Mesenchymal stem cell (in vitro differentiated cells and primary cell): Measurements from ENCODE around the gene SP2.

Experiments used
- DNase-seq: peaks from one replicate; pipeline ENCODE4 v3.0.0-alpha.2; 2013
- H2AFZ ChIP-seq: one replicate; pipeline ENCODE4 v1.6.1; 2013; ENCODE audit warnings: low read depth, mild to moderate bottlenecking, control low read depth, inconsistent platforms, low read length, moderate library complexity
- H2AK5ac ChIP-seq: 2 replicates; pipeline ENCODE4 v1.6.1; 2013; ENCODE audit warnings: low read length, moderate library complexity, mild to moderate bottlenecking, inconsistent platforms; ENCODE audit not compliant: severe bottlenecking
- H2BK120ac ChIP-seq: one replicate; pipeline ENCODE4 v1.6.1; 2013; ENCODE audit warnings: low read depth, mild to moderate bottlenecking, inconsistent platforms, low read length, moderate library complexity
- H2BK12ac ChIP-seq, 2 experiments: one replicate each; pipeline ENCODE4 v1.6.1; 2013; ENCODE audit warnings: inconsistent platforms in 2 of 2, low read length in 2 of 2, mild to moderate bottlenecking in 2 of 2, moderate library complexity in 2 of 2, control low read depth in 1 of 2
- H2BK15ac ChIP-seq: one replicate; pipeline ENCODE4 v1.6.1; 2013; ENCODE audit warnings: mild to moderate bottlenecking, low read depth, inconsistent platforms; ENCODE audit not compliant: poor library complexity, severe bottlenecking
- H2BK5ac ChIP-seq: 2 replicates; pipeline ENCODE4 v1.6.1; 2013; ENCODE audit warnings: low read depth, mild to moderate bottlenecking, low read length, control low read depth, inconsistent platforms; ENCODE audit not compliant: poor library complexity, severe bottlenecking
- H3K14ac ChIP-seq, 2 experiments: one replicate each; pipeline ENCODE4 v1.6.1; 2013; ENCODE audit warnings: inconsistent platforms in 2 of 2, low read length in 2 of 2, control low read depth in 1 of 2, mild to moderate bottlenecking in 1 of 2, moderate library complexity in 1 of 2
- H3K18ac ChIP-seq, 2 experiments: one replicate each; pipeline ENCODE4 v1.6.1; 2013; ENCODE audit warnings: inconsistent platforms in 2 of 2, low read length in 2 of 2, control low read depth in 1 of 2, low read depth in 1 of 2, mild to moderate bottlenecking in 1 of 2
- H3K23ac ChIP-seq, 2 experiments: one replicate each; pipeline ENCODE4 v1.6.1; 2013; ENCODE audit warnings: inconsistent platforms in 2 of 2, low read length in 2 of 2, mild to moderate bottlenecking in 2 of 2, moderate library complexity in 2 of 2, control low read depth in 1 of 2
- H3K27ac ChIP-seq: 2 replicates; pipeline ENCODE4 v1.5.1; 2013; ENCODE audit warnings: mild to moderate bottlenecking, moderate library complexity, low read length, control low read depth, inconsistent platforms; ENCODE audit not compliant: poor library complexity, severe bottlenecking
- H3K27me3 ChIP-seq, 2 experiments: 2 replicates each; pipeline versions ENCODE4 v1.6.1 to v1.7.0; 2013; ENCODE audit warnings: low read length in 2 of 2, mild to moderate bottlenecking in 2 of 2, moderate library complexity in 2 of 2, control low read depth in 1 of 2, inconsistent platforms in 1 of 2; ENCODE audit not compliant: control insufficient read depth in 1 of 2, insufficient read depth in 1 of 2
- H3K36me3 ChIP-seq, 2 experiments: 2 replicates each; pipeline versions ENCODE4 v1.6.1 to v1.7.0; 2013; ENCODE audit warnings: low read length in 2 of 2, control low read depth in 1 of 2, inconsistent platforms in 1 of 2, low read depth in 1 of 2, mild to moderate bottlenecking in 1 of 2; ENCODE audit not compliant: insufficient read depth in 2 of 2, control insufficient read depth in 1 of 2
- H3K4ac ChIP-seq, 2 experiments: one replicate each; pipeline ENCODE4 v1.6.1; 2013; ENCODE audit warnings: inconsistent platforms in 2 of 2, low read length in 2 of 2, mild to moderate bottlenecking in 2 of 2, moderate library complexity in 2 of 2, control low read depth in 1 of 2, low read depth in 1 of 2
- H3K4me1 ChIP-seq: 2 replicates; pipeline ENCODE4 v1.6.1; 2013; ENCODE audit warnings: low read depth, low read length, control low read depth; ENCODE audit not compliant: control insufficient read depth, insufficient read depth
- H3K4me2 ChIP-seq: 2 replicates; pipeline ENCODE4 v1.6.1; 2013; ENCODE audit warnings: low read length, mild to moderate bottlenecking, inconsistent platforms; ENCODE audit not compliant: poor library complexity, severe bottlenecking
- H3K4me3 ChIP-seq, 2 experiments: 2 replicates each; pipeline versions ENCODE4 v1.5.1 to v1.7.0; 2013; ENCODE audit warnings: low read length in 2 of 2, mild to moderate bottlenecking in 2 of 2, control low read depth in 1 of 2, low read depth in 1 of 2; ENCODE audit not compliant: insufficient read depth in 1 of 2
- H3K79me1 ChIP-seq: replicated peaks from 2 replicates; pipeline ENCODE4 v1.6.1; 2013; ENCODE audit warnings: mild to moderate bottlenecking, control low read depth, low read length, inconsistent platforms; ENCODE audit not compliant: poor library complexity, severe bottlenecking
- H3K9ac ChIP-seq: 2 replicates; pipeline ENCODE4 v1.7.0; 2013; ENCODE audit warnings: mild to moderate bottlenecking, low read length, moderate library complexity
- H3K9me3 ChIP-seq: 2 replicates; pipeline ENCODE4 v1.7.0; 2013; ENCODE audit warnings: mild to moderate bottlenecking, low read length; ENCODE audit not compliant: control insufficient read depth
- H4K8ac ChIP-seq: one replicate; pipeline ENCODE4 v1.6.1; 2013; ENCODE audit warnings: inconsistent platforms, mild to moderate bottlenecking, low read length, moderate library complexity
- H4K91ac ChIP-seq: one replicate; pipeline ENCODE4 v1.6.1; 2013; ENCODE audit warnings: mild to moderate bottlenecking, low read length, inconsistent platforms
- WGBS: methylation state at CpG from one replicate; pipeline ENCODE4 v1.1.7; 2013; ENCODE audit warnings: mixed read lengths; 5-methylcytosine and 5-hydroxymethylcytosine counted together

The SP2 gene

DNA sequence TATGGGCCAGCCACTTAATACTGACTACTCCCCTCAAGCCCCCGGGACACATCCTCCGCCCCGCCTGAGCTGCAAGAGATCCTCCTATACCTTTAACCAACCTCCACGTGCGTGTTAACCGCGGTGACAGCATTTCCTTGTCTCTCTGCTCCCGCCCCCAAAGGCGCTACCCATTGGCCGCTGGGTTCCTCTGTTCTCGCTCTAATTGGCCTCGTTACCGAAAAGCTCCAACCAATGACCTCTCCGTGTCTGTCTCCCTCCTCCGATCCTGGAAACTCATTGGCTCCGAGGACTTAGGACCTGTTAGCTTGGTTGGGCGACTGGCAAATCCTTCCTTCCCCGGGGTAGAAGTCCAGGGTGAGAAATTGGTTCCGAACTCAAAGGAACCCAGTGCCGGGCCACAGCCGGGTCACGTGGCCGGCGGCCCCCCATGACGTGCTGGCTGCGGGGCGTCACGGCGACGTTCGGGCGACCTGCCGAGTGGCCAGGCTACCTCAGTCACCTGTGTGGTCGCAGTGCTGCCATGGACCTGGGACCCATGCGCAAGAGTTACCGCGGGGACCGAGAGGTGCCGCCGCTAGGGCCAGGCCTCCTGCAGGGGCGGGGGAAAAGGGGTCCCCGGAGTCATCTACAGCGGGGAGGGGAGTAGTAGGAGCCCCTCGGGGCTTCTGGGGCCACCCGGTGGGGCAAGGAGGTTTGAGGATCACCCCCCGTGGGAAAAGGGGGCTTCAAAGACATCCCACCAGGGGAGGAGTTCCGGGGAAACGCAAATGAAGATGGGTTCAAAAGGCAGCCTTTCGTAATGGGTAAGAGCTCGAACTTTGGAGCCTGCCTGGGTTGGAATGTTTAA lies 45.4 kb downstream of the SP2 start, which contains the start of gene PNPO:
Gene PNPO, plus strand, starts transcription at position 326 of the 850 bp plus-strand sequence. Its CDS starts 105 bp downstream, at position 431.
- H3K27ac ChIP-seq = no peak within 1 kb of the TSS
- H3K9ac ChIP-seq = peak within 1 kb of the TSS; percentile 95
- H2BK15ac ChIP-seq = no peak within 1 kb of the TSS
- peak within 1 kb of the TSS; percentile 57 for H3K4me2 ChIP-seq
- 56% methylated on average over 50 of the region's 50 CpGs for WGBS
- H3K36me3 ChIP-seq = peaks cover 18 to 28% of the 10 kb centered on the region in 2 experiments
- H3K27me3 ChIP-seq = no peaks in the 10 kb centered on the region
- no peaks in the 10 kb centered on the region for H3K79me1 ChIP-seq
- peak within 1 kb of the TSS; percentile 38 for H2AK5ac ChIP-seq
- peak within 1 kb of the TSS; percentile 66 for H2AFZ ChIP-seq
- H2BK12ac ChIP-seq = no peak within 1 kb of the TSS
- H3K4me3 ChIP-seq = peak within 1 kb of the TSS; percentile 71 to 95
- H3K9me3 ChIP-seq = no peaks in the 10 kb centered on the region
- H3K4ac ChIP-seq = no peak within 1 kb of the TSS
- H2BK5ac ChIP-seq = no peak within 1 kb of the TSS
- peak within 1 kb of the TSS in 1 of 2 experiments; percentile 71 for H3K18ac ChIP-seq
- H2BK120ac ChIP-seq = peak within 1 kb of the TSS; percentile 19
- peaks cover 12% of the 10 kb centered on the region for H3K4me1 ChIP-seq
- no peak within 1 kb of the TSS for H4K91ac ChIP-seq
- H4K8ac ChIP-seq = peak within 1 kb of the TSS; percentile 74
- peak within 1 kb of the TSS in 1 of 2 experiments; percentile 53 for H3K14ac ChIP-seq
- no peak within 1 kb of the TSS for H3K23ac ChIP-seq
- peak; percentile 95 for DNase-seq

DNA sequence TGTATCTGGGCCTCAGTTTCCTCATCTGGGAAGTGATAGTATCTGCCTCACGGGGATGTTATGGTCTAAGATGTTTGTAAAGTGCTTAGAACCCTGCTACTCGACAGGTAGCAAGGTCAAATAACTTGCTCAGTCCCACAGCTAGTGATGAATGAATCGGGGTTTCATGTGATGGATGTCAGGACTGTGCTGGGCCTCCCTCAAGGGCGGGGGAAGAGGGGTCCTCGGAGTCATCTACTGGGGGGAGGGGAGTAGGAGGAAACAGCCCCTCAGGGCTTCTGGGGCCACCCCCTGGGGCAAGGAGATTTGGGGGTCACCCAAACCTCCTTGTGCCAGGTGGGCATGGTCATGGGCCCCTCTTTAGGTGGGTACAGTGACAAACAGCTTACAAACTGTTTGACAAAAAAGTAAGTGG lies 46.1 kb downstream of the SP2 start:
- Histone ChIP-seq H3K4me2 (peak overlapping the region; percentile 57), H3K4ac (no peak overlapping the region), H3K27ac (no peak overlapping the region), H2BK12ac (no peak overlapping the region), H3K4me1 (peaks cover 12% of the 10 kb centered on the region), H3K18ac (no peak overlapping the region), H2BK120ac (no peak overlapping the region), H3K4me3 (peak overlapping the region; percentile 71 to 95), H2BK5ac (no peak overlapping the region), H3K36me3 (peaks cover 20 to 30% of the 10 kb centered on the region in 2 experiments), H3K79me1 (no peaks in the 10 kb centered on the region), H2AFZ (no peak overlapping the region), H4K8ac (no peak overlapping the region), H3K23ac (no peak overlapping the region), H2AK5ac (no peak overlapping the region), H3K14ac (no peak overlapping the region), H2BK15ac (no peak overlapping the region), H3K27me3 (no peaks in the 10 kb centered on the region), H4K91ac (no peak overlapping the region), H3K9me3 (no peaks in the 10 kb centered on the region), H3K9ac (peak overlapping the region; percentile 95)
- WGBS = 59% methylated on average over 5 of the region's 5 CpGs
- no peak for DNase-seq

DNA sequence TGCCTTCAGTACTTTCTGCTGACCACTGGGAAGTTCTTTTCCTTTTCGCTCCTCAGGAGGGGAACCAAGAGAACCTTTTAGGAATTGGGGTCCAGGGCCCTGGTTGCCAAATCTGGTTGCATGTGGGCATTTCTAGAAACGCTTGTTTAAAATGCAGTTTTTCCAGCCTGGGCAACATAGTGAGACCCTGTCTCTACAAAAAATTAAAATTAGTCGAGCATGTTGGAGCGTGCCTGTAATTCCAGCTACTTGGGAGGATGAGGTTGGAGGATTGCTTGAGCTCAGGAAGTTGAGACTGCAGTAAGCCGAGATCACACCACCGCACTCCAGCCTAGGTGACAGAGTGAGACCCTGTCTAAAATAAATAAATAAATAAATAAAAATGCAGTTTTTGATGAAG lies 46.5 kb downstream of the SP2 start:
- Histone ChIP-seq H3K36me3 (peaks cover 20 to 30% of the 10 kb centered on the region in 2 experiments), H2AFZ (no peak overlapping the region), H3K4ac (no peak overlapping the region), H3K14ac (no peak overlapping the region), H2BK5ac (no peak overlapping the region), H2BK12ac (no peak overlapping the region), H3K9me3 (no peaks in the 10 kb centered on the region), H3K79me1 (no peaks in the 10 kb centered on the region), H3K23ac (no peak overlapping the region), H2BK120ac (no peak overlapping the region), H3K4me1 (peaks cover 13% of the 10 kb centered on the region), H3K4me2 (peak overlapping the region; percentile 57), H3K9ac (peak overlapping the region; percentile 95), H3K18ac (no peak overlapping the region), H2AK5ac (no peak overlapping the region), H4K91ac (no peak overlapping the region), H3K27ac (no peak overlapping the region), H2BK15ac (no peak overlapping the region), H4K8ac (no peak overlapping the region), H3K4me3 (peak overlapping the region in 1 of 2 experiments; percentile 95), H3K27me3 (no peaks in the 10 kb centered on the region)
- 98% methylated on average over 3 of the region's 6 CpGs for WGBS
- DNase-seq = no peak

- Histone ChIP-seq H2BK12ac (no peak overlapping the region), H2BK15ac (no peak overlapping the region), H3K4me1 (peaks cover 28% of the 10 kb centered on the region), H4K8ac (no peak overlapping the region), H3K27me3 (no peaks in the 10 kb centered on the region), H3K9me3 (no peaks in the 10 kb centered on the region), H2AK5ac (no peak overlapping the region), H3K4ac (no peak overlapping the region), H3K4me2 (no peak overlapping the region), H2BK5ac (no peak overlapping the region), H3K9ac (no peak overlapping the region), H3K23ac (no peak overlapping the region), H4K91ac (no peak overlapping the region), H3K27ac (no peak overlapping the region), H3K14ac (no peak overlapping the region), H3K18ac (no peak overlapping the region), H2BK120ac (no peak overlapping the region), H3K4me3 (no peak overlapping the region), H2AFZ (no peak overlapping the region), H3K79me1 (no peaks in the 10 kb centered on the region), H3K36me3 (peaks cover 20 to 44% of the 10 kb centered on the region in 2 experiments)
- 95% methylated on average over 7 of the region's 8 CpGs for WGBS
- DNase-seq = no peak
Observed at GRCh38 chr17:47945080-47945479, 49.0 kb downstream of the SP2 start.
